ENCODE results near the gene IGSF5. TPM values are rescaled to one million over a fixed set of nuclear protein-coding genes. Genes with fewer than 3 reads are reported as not detected.

Gene IGSF5
- total RNA-seq, 1 experiment from 2014 or later, result not detected

DNA sequence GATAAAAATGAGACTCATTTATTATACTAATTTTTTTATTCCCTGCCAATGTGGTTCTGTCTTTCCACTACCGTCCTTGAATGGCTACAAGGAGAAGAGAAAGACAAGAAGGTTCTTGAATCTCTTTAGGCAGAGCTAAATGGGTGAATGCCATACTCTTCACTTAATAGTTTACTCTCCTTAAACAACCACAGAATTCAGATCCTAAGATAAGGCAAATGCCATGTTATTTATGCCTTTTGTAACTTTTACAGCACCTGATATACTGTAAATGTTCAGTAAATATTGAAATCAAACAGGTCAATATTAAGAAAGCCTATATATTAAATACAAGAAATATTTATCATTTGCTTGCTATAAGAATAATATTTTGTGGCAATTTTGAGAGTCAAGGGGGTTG, 58.4 kb downstream of the IGSF5 start:
- Histone ChIP-seq H3K36me3 (ENCODE audit: insufficient read depth, low read length, poor library complexity, severe bottlenecking) (no peaks in the 10 kb centered on the region), H3K27ac (ENCODE audit: low read depth, low read length, poor library complexity, severe bottlenecking) (no peak overlapping the region), H3K9me3 (ENCODE audit: low read depth, low read length, poor library complexity, severe bottlenecking) (no peaks in the 10 kb centered on the region), H3K27me3 (replicated peaks; ENCODE audit: insufficient read depth, low read depth, low read length, poor library complexity) (no peaks in the 10 kb centered on the region), H3K4me1 (ENCODE audit: insufficient read depth, low read length, poor library complexity, severe bottlenecking) (no peaks in the 10 kb centered on the region), H3K4me3 (ENCODE audit: low read depth, low read length, poor library complexity, severe bottlenecking) (no peak overlapping the region)
- no TSS peak for BruUV-seq (replicated peaks)
- DNase-seq (ENCODE audit: low spot score), result no peak
- CTCF ChIA-PET, result no interaction called here
- POLR2A ChIA-PET (ENCODE audit: low non-redundant PET), result no interaction called here
- intact Hi-C loops (cut with micrococcal nuclease; ENCODE audit: unreplicated experiment), result no loop called here
- no peak for TF ChIP-seq EZH2 (IDR thresholded peaks at IDR 0.05; ENCODE audit: borderline replicate concordance, low read depth, low read length, poor library complexity, severe bottlenecking)
- TF ChIP-seq, protein P1, sequence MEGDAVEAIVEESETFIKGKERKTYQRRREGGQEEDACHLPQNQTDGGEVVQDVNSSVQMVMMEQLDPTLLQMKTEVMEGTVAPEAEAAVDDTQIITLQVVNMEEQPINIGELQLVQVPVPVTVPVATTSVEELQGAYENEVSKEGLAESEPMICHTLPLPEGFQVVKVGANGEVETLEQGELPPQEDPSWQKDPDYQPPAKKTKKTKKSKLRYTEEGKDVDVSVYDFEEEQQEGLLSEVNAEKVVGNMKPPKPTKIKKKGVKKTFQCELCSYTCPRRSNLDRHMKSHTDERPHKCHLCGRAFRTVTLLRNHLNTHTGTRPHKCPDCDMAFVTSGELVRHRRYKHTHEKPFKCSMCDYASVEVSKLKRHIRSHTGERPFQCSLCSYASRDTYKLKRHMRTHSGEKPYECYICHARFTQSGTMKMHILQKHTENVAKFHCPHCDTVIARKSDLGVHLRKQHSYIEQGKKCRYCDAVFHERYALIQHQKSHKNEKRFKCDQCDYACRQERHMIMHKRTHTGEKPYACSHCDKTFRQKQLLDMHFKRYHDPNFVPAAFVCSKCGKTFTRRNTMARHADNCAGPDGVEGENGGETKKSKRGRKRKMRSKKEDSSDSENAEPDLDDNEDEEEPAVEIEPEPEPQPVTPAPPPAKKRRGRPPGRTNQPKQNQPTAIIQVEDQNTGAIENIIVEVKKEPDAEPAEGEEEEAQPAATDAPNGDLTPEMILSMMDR (conservative IDR thresholded peaks at IDR 0.05; ENCODE audit: low read depth, low read length), result no peak

DNA sequence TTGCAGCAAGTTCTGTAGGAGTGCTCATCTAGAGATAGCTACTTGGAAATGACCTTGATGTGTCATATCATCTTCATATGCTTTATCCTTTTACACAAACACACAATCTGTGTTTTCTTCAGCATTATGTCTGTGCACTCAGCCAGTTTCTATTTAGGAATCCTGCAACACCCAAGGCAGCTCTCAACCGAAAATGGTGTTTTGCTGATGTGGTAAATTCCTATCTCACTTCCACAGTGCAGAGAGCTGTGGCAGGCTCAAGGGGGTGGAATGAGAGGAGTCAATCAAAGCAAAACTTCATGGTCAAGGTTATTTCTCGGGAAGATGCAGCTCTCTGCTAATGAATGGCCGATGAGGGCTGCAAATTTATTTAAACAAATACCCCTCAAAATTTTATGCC, 59.3 kb downstream of the IGSF5 start:
- Histone ChIP-seq H3K4me3 (ENCODE audit: low read depth, low read length, poor library complexity, severe bottlenecking) (no peak overlapping the region), H3K36me3 (ENCODE audit: insufficient read depth, low read length, poor library complexity, severe bottlenecking) (no peaks in the 10 kb centered on the region), H3K4me1 (ENCODE audit: insufficient read depth, low read length, poor library complexity, severe bottlenecking) (no peaks in the 10 kb centered on the region), H3K27me3 (replicated peaks; ENCODE audit: insufficient read depth, low read depth, low read length, poor library complexity) (no peaks in the 10 kb centered on the region), H3K27ac (ENCODE audit: low read depth, low read length, poor library complexity, severe bottlenecking) (no peak overlapping the region), H3K9me3 (ENCODE audit: low read depth, low read length, poor library complexity, severe bottlenecking) (peaks cover 5% of the 10 kb centered on the region)
- ChIA-PET CTCF (no interaction called here), POLR2A (ENCODE audit: low non-redundant PET) (no interaction called here)
- BruUV-seq (replicated peaks), result no TSS peak
- no peak for DNase-seq (ENCODE audit: low spot score)
- no peak for TF ChIP-seq EZH2 (IDR thresholded peaks at IDR 0.05; ENCODE audit: borderline replicate concordance, low read depth, low read length, poor library complexity, severe bottlenecking)
- TF ChIP-seq, protein P1 (conservative IDR thresholded peaks at IDR 0.05; ENCODE audit: low read depth, low read length), result no peak
- intact Hi-C loops (cut with micrococcal nuclease; ENCODE audit: unreplicated experiment), result no loop called here

DNA sequence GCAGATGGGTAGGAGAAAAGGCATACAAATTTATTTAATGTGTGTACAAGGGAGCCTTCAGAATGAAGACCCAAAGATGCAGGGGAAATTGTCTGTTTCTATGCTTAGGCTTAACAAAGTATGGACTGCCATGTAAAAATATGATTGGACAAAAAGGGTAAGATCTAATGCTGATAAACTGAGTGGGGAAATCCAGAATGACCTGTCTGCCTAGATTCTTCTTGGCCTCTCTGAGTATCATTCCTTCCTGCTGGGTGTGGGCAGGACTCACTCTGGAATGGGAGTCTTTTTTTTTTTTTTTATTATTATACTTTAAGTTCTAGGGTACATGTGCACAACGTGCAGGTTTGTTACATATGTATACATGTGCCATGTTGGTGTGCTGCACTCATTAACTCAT, 61.0 kb downstream of the IGSF5 start:
- TF ChIP-seq EZH2 (IDR thresholded peaks at IDR 0.05; ENCODE audit: borderline replicate concordance, low read depth, low read length, poor library complexity, severe bottlenecking), result no peak
- TF ChIP-seq, protein P1 (conservative IDR thresholded peaks at IDR 0.05; ENCODE audit: low read depth, low read length), result no peak
- intact Hi-C loops (cut with micrococcal nuclease; ENCODE audit: unreplicated experiment), result no loop called here
- CTCF ChIA-PET, result no interaction called here
- no TSS peak for BruUV-seq (replicated peaks)
- POLR2A ChIA-PET (ENCODE audit: low non-redundant PET), result no interaction called here
- no peaks in the 10 kb centered on the region for H3K4me1 ChIP-seq (ENCODE audit: insufficient read depth, low read length, poor library complexity, severe bottlenecking)
- no peaks in the 10 kb centered on the region for H3K27me3 ChIP-seq (replicated peaks; ENCODE audit: insufficient read depth, low read depth, low read length, poor library complexity)
- H3K4me3 ChIP-seq (ENCODE audit: low read depth, low read length, poor library complexity, severe bottlenecking), result no peak overlapping the region
- peaks cover 5% of the 10 kb centered on the region for H3K9me3 ChIP-seq (ENCODE audit: low read depth, low read length, poor library complexity, severe bottlenecking)
- H3K27ac ChIP-seq (ENCODE audit: low read depth, low read length, poor library complexity, severe bottlenecking), result no peak overlapping the region
- DNase-seq (ENCODE audit: low spot score), result no peak
- no peaks in the 10 kb centered on the region for H3K36me3 ChIP-seq (ENCODE audit: insufficient read depth, low read length, poor library complexity, severe bottlenecking)
